HepG2 (cell line): Measurements from ENCODE around the gene RPL23. TPM values are rescaled to one million over a fixed set of nuclear protein-coding genes. Genes with fewer than 3 reads are reported as not detected.

Experiments used
- BCLAF1 ChIP-seq: fragments of 450-650 bp; IDR thresholded peaks from 2 replicates; pipeline ENCODE4 v1.6.1; 2017; ENCODE audit warnings: mild to moderate bottlenecking
- DNMT3B ChIP-seq: conservative IDR thresholded peaks from 2 replicates; pipeline ENCODE4 v1.6.1; 2016; ENCODE audit warnings: missing biosample characterization, control low read depth
- HNF1B ChIP-seq: sonication (generic); formaldehyde crosslinking; IDR thresholded peaks from 2 replicates; pipeline ENCODE4 v1.5.1; 2020; ENCODE audit warnings: mild to moderate bottlenecking, moderate library complexity, missing genetic modification reagents
- HOXA5 ChIP-seq: sonication (generic); formaldehyde crosslinking; IDR thresholded peaks from 2 replicates; pipeline ENCODE4 v1.4.0; 2020; ENCODE audit warnings: missing genetic modification reagents
- MAFK ChIP-seq, 2 experiments: IDR thresholded peaks in 1 of 2; conservative IDR thresholded peaks in 1 of 2; 2 replicates each; pipeline ENCODE4 v1.6.1; 2011; ENCODE audit warnings: improper control_type of control experiment in 2 of 2, low read length in 2 of 2
- MEIS2 ChIP-seq: sonication (generic); formaldehyde crosslinking; IDR thresholded peaks from 2 replicates; pipeline ENCODE4 v1.9.0; 2021; ENCODE audit warnings: mild to moderate bottlenecking, missing genetic modification reagents
- MIER3 ChIP-seq: IDR thresholded peaks from 2 replicates; pipeline ENCODE4 v1.6.1; 2016; ENCODE audit warnings: missing compliant biosample characterization, borderline replicate concordance
- NCOA1 ChIP-seq: sonication (generic); formaldehyde crosslinking; IDR thresholded peaks from 2 replicates; pipeline ENCODE4 v1.9.0; 2021; ENCODE audit warnings: missing genetic modification reagents
- PCBP2 ChIP-seq: fragments of 200-400 bp; formaldehyde crosslinking; optimal IDR thresholded peaks from 2 replicates; pipeline ENCODE3; 2018; ENCODE audit warnings: low read length, low read depth; ENCODE audit not compliant: poor library complexity, severe bottlenecking
- ZGPAT ChIP-seq: IDR thresholded peaks from 2 replicates; pipeline ENCODE4 v1.6.1; 2016; ENCODE audit warnings: mild to moderate bottlenecking
- ZMAT3 ChIP-seq: sonication (generic); formaldehyde crosslinking; conservative IDR thresholded peaks from 2 replicates; pipeline ENCODE4 v1.7.0; 2021; ENCODE audit warnings: missing genetic modification reagents
- ZNF224 ChIP-seq: sonication (generic); formaldehyde crosslinking; IDR thresholded peaks from 2 replicates; pipeline ENCODE4 v1.5.0; 2020; ENCODE audit warnings: mild to moderate bottlenecking, missing genetic modification reagents
- ZNF850 ChIP-seq: sonication (generic); formaldehyde crosslinking; conservative IDR thresholded peaks from 2 replicates; pipeline ENCODE4 v1.9.0; 2021; ENCODE audit warnings: mild to moderate bottlenecking, missing genetic modification reagents
- ZNF891 ChIP-seq: sonication (generic); formaldehyde crosslinking; IDR thresholded peaks from 2 replicates; pipeline ENCODE4 v1.5.0; 2020; ENCODE audit warnings: mild to moderate bottlenecking, missing genetic modification reagents
- polyA plus RNA-seq, 8 experiments: library from polyadenylated mRNA; depleted of rRNA in 3 of 8; stranded (reverse) in 7 of 8; unstranded in 1 of 8; fragments of >200 nt; fragmentation: Illumina TruSeq in 4 of 8; extraction: Trizol in 4 of 8; gene quantifications; 2 replicates each; pipeline versions ENCODE4 v1.2.1 to v1.2.3, GENCODE V29; 2011 to 2016; ENCODE audit warnings: low read depth in 4 of 8, missing spikeins in 1 of 8, mixed read lengths in 1 of 8; ENCODE audit not compliant: insufficient read depth in 1 of 8
- total RNA-seq, 5 experiments: library from RNA; depleted of rRNA; stranded (reverse); fragments of >200 nt; fragmentation: Illumina TruSeq; extraction: Trizol; gene quantifications; 2 replicates each; pipeline ENCODE4 v1.2.3, GENCODE V29; 2016; ENCODE audit warnings: low read depth in 1 of 5
- TF ChIP-seq, protein P1 (sequence below): sonication (generic); formaldehyde crosslinking; IDR thresholded peaks from 2 replicates; pipeline ENCODE4 v1.4.0; 2020; ENCODE audit warnings: missing genetic modification reagents
- TF ChIP-seq, protein P2 (sequence below): sonication (generic); formaldehyde crosslinking; IDR thresholded peaks from 2 replicates; pipeline ENCODE4 v1.5.1; 2020; ENCODE audit warnings: mild to moderate bottlenecking, missing genetic modification reagents, moderate library complexity

Gene RPL23
- total and polyA plus RNA-seq, 2 of the 13 experiments (the other 11 are each of a cell fraction or from before 2014, with no cell fraction given) = 2,790 to 4,860 TPM

- TF ChIP-seq HNF1B (CRISPR knock-in tag) = peak; percentile 47; the same call in 1 of the 2 replicates
- TF ChIP-seq DNMT3B (CRISPR knock-in tag) = no peak
- TF ChIP-seq PCBP2 = no peak
- 0 out of 2 replicates have a peak, but pooled peaks have one; percentile 74 for TF ChIP-seq NCOA1
- TF ChIP-seq ZNF891 (CRISPR knock-in tag) = no peak
- TF ChIP-seq BCLAF1 = no peak
- 0 out of 2 replicates have a peak, but pooled peaks have one; percentile 36 for TF ChIP-seq ZMAT3 (CRISPR knock-in tag)
- TF ChIP-seq ZNF224 (CRISPR knock-in tag) = 0 out of 2 replicates have a peak, but pooled peaks have one; percentile 29
- TF ChIP-seq, protein P1, sequence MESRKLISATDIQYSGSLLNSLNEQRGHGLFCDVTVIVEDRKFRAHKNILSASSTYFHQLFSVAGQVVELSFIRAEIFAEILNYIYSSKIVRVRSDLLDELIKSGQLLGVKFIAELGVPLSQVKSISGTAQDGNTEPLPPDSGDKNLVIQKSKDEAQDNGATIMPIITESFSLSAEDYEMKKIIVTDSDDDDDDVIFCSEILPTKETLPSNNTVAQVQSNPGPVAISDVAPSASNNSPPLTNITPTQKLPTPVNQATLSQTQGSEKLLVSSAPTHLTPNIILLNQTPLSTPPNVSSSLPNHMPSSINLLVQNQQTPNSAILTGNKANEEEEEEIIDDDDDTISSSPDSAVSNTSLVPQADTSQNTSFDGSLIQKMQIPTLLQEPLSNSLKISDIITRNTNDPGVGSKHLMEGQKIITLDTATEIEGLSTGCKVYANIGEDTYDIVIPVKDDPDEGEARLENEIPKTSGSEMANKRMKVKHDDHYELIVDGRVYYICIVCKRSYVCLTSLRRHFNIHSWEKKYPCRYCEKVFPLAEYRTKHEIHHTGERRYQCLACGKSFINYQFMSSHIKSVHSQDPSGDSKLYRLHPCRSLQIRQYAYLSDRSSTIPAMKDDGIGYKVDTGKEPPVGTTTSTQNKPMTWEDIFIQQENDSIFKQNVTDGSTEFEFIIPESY (CRISPR knock-in tag) = peak; percentile 31; the same call in 1 of the 2 replicates
- TF ChIP-seq HOXA5 = peak; percentile 85
- no peak for TF ChIP-seq ZNF850 (CRISPR knock-in tag)
- peak; percentile 15; the same call in 1 of the 2 replicates for TF ChIP-seq MEIS2
- peak; percentile 84 for TF ChIP-seq ZGPAT
- peak; percentile 99 for TF ChIP-seq MAFK (conservative IDR thresholded peaks at IDR 0.05 in 1 of 2, IDR thresholded peaks at IDR 0.05 in 1 of 2; ENCODE audit: low read length in 2 of 2)
- TF ChIP-seq, protein P2, sequence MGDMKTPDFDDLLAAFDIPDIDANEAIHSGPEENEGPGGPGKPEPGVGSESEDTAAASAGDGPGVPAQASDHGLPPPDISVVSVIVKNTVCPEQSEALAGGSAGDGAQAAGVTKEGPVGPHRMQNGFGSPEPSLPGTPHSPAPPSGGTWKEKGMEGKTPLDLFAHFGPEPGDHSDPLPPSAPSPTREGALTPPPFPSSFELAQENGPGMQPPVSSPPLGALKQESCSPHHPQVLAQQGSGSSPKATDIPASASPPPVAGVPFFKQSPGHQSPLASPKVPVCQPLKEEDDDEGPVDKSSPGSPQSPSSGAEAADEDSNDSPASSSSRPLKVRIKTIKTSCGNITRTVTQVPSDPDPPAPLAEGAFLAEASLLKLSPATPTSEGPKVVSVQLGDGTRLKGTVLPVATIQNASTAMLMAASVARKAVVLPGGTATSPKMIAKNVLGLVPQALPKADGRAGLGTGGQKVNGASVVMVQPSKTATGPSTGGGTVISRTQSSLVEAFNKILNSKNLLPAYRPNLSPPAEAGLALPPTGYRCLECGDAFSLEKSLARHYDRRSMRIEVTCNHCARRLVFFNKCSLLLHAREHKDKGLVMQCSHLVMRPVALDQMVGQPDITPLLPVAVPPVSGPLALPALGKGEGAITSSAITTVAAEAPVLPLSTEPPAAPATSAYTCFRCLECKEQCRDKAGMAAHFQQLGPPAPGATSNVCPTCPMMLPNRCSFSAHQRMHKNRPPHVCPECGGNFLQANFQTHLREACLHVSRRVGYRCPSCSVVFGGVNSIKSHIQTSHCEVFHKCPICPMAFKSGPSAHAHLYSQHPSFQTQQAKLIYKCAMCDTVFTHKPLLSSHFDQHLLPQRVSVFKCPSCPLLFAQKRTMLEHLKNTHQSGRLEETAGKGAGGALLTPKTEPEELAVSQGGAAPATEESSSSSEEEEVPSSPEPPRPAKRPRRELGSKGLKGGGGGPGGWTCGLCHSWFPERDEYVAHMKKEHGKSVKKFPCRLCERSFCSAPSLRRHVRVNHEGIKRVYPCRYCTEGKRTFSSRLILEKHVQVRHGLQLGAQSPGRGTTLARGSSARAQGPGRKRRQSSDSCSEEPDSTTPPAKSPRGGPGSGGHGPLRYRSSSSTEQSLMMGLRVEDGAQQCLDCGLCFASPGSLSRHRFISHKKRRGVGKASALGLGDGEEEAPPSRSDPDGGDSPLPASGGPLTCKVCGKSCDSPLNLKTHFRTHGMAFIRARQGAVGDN (CRISPR knock-in tag) = no peak
- TF ChIP-seq MIER3 = 0 out of 2 replicates have a peak, but pooled peaks have one; percentile 4
Observed at GRCh38 chr17:38867179-38867967, 13.9 kb upstream of the RPL23 start (continued).
